RPMI7951 (cell line): ENCODE data around the gene SMARCD3. TPM values are rescaled to one million over a fixed set of nuclear protein-coding genes. Genes with fewer than 3 reads are reported as not detected.

Source experiments
- total RNA-seq: library from RNA; depleted of rRNA; stranded (reverse); fragments of >200 nt; shearing (Covaris generic); gene quantifications from 2 replicates; pipeline ENCODE4 v1.2.3, GENCODE V29; 2014; rRNA removed

Gene SMARCD3
- total RNA-seq, 1 experiment from 2014 or later = 12.6 TPM

Other genes starting within 250 kb of the SMARCD3 start
- 0.24 TPM in 1 of 2 replicates, not detected in the other for gene ATG9B, start 224.2 kb downstream of the SMARCD3 start, total RNA-seq
- 26.9 and 27.8 TPM in 2 replicates for gene ABCB8, start 220.2 kb downstream of the SMARCD3 start, total RNA-seq
- gene ASIC3, start 200.2 kb downstream of the SMARCD3 start, total RNA-seq = 0.10 and 1.3 TPM in 2 replicates
- gene CDK5, start 190.8 kb downstream of the SMARCD3 start, total RNA-seq = 41.3 and 57.0 TPM in 2 replicates
- 60.3 and 64.9 TPM in 2 replicates for gene SLC4A2, start 189.1 kb downstream of the SMARCD3 start, total RNA-seq
- gene FASTK, start 167.9 kb downstream of the SMARCD3 start, total RNA-seq = 61.3 and 66.5 TPM in 2 replicates
- 31.8 and 36.6 TPM in 2 replicates for gene TMUB1, start 165.2 kb downstream of the SMARCD3 start, total RNA-seq
- 26.5 and 32.7 TPM in 2 replicates for gene AGAP3, start 162.2 kb downstream of the SMARCD3 start, total RNA-seq
- gene GBX1, start 81.0 kb downstream of the SMARCD3 start, total RNA-seq = not detected in 2 replicates
- gene ASB10, start 61.4 kb downstream of the SMARCD3 start, total RNA-seq = not detected in 2 replicates
- gene H2BK1, start 38.2 kb downstream of the SMARCD3 start, total RNA-seq = not detected in 2 replicates
- gene ABCF2, start 21.5 kb downstream of the SMARCD3 start, total RNA-seq = 56.8 and 60.4 TPM in 2 replicates
- 28.0 and 32.0 TPM in 2 replicates for gene CHPF2, start 16.2 kb downstream of the SMARCD3 start, total RNA-seq
- gene NUB1, start 93.1 kb upstream of the SMARCD3 start, total RNA-seq = 53.2 and 54.4 TPM in 2 replicates
- gene WDR86, start 161.3 kb upstream of the SMARCD3 start, total RNA-seq = not detected in 2 replicates
- gene CRYGN, start 191.4 kb upstream of the SMARCD3 start, total RNA-seq = not detected in 2 replicates